HG02973 (cell line): ENCODE data around the gene XRCC3.
A peak's percentile ranks its signal among the peaks of the same experiment; 100 is the strongest.

ENCODE experiments used
- ATAC-seq: cut with Tn5 transposase; IDR thresholded peaks from one replicate; pipeline ENCODE4 v1.9.1; 2021; ENCODE audit warnings: moderate library complexity; ENCODE audit not compliant: unreplicated experiment

Gene XRCC3

DNA sequence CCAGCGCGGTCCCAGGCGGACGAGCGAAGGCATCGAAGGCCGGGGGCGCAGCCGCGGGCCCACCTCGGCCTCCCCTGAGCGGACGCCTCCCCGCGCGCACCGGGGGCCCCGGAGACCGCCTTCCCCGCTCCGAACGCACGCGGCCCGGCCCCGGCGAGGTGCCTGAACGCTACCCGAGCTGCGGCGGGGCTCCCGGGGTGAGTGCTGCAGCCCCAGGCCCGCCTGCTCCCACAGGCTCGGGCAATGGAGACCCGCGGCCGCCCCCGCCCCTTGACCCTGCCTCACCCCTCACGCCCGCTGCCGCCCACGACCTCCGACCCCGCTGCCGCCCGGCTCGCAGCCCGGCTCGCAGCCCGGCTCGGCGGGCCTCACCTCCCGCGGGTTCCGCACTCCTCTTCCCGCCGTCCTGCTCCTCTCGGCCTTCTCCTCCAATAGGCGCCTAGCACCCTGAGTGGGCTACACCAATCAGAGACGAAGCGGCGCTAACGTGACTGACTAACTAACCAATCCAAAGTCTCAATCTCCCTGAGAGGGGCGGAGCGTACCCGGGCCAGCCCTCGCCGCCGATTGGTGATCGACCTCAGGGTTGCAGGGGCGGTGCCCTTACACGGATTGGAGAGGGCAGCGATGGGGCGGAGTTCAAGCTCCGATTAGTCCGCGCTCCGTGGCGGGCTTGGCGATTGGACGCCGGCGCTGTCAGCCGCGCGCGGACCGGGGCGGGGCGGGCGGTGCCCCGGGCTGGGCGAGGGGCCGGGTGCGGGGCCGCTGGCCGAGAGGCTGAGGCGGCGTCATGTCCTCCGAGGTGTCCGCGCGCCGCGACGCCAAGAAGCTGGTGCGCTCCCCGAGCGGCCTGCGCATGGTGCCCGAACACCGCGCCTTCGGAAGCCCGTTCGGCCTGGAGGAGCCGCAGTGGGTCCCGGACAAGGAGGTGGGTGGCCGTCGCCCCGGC lies at the start of gene XRCC3, which contains the start of gene ZFYVE21:
Gene XRCC3 (minus strand): TSS at position 400 of the 949 bp plus-strand sequence. CDS start 4,364 bp downstream, outside the sequence.
Gene ZFYVE21 (plus strand): TSS at position 759 of the 949 bp plus-strand sequence. CDS start 32 bp downstream, at position 791.
- peak; percentile 91 for ATAC-seq

DNA sequence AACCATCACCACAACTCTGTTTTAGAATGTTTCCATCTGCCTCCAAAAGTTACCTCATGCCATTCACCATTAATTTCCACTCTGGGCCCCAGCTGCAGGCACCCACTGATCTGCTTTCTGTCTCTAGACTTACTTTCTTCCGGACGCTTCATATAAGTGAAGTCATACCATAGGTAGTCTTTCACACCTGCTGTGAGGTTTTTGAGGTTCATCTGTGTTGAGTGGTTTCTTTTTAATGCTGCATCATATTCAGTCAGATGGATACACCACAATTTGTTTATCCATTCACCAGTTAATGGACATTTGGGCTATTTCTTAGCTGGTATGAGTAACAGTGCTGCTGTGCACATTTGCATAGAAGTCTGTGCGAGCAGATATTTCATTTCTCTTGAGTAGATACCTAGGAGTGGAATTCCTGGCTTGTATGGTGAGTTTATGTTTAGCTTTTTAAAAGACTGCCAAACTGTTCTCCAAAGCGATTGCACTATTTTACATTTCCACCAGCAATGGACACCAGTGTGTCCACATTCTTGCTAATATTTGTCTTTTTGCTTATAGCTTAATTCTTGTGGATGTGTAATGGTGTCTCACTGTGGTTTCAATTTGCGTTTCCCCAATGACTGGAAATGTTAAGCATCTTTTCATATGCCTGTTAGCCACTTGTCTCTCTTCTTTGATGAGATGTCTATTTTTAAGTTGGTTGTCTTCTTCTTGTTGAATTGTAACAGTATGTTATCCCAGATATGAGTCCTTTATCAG lies 48.7 kb upstream of the XRCC3 start:
- ATAC-seq, result peak; percentile 94

DNA sequence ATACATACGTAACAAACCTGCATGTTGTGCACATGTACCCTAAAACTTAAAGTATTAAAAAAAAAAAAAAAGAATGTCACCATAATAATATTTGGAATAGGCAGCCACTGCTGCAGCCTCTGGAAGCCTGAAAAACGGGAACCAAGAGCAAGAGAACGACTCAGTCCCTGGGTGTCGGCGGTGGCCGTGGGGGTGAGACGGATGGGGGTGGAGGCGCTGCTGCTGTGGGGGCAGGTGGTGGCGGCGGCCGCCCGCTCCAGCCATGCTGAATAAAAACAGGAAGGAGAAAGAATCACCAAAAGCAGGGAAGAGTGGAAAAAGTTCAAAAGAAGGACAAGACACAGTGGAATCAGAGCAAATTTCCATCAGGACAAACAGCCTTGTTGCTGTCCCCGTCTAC lies 47.3 kb upstream of the XRCC3 start:
- ATAC-seq, result no peak

DNA sequence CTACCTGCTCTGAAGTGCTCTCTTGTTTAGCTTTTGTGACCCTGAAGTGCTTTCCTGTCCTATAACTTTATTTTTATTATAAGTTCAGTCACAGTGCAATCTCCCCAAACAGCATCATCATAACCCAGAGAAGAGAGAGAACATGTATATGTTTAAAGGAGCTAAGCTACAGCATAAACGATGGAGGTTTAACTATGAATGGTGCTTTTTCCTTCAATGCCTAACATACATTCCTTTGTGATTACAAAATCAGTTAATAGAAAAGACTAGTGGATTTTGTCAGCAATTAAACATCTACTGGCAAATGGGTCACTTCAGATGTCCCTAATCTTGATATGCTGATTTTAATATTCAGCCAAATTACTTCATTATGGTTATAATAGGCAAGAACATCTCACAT lies 46.8 kb upstream of the XRCC3 start:
- no peak for ATAC-seq

DNA sequence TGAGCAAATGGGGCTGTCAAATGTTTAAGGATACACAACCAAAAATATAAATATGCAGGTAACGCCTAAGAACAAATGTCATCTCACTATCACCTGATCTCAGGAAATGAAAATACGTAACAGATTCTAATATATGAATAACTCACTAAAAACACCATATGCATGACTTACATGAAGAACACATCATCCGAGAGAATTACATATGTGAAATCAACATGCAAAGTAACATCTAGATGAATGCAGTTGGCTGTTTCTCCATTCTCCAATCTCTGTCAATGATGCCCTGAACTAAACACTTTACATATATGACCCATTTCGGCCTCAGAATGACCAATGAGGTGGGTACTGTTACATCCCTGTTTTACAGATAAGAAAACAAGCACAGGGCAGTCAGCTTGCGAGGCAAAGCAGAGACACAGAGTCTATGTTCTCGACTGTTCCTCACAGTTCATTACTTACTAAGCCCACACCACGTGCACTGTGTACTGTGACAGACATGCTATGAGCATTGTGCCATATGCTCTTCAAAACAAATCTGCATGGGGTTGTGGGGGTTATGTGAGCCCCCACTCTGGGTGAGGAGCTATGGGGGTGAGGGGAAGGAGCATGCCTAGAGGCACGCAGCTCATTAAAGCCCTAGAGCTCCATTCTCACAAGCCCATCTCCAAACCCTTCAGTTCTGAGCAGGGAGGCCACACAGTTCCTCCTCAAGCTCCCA lies 43.0 kb upstream of the XRCC3 start:
- ATAC-seq, result no peak

DNA sequence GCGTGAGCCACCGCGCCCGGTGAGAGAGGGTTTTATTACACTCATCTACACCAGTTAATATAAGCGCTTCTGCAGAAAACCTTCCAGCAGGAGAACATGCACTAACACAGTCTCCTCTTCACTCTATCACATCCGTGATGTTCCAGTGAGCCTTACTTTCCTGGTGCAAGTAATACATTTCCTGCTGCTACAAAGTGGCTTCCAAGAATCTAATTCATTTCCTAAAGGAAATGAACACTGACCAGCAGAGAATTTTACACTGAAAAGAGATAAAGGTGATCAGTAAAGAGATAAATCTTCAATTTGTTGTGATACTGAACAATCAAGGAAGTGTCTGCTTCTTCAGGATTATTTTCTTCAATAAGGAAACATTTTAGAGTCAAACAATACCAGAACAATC lies 39.8 kb upstream of the XRCC3 start:
- no peak for ATAC-seq

DNA sequence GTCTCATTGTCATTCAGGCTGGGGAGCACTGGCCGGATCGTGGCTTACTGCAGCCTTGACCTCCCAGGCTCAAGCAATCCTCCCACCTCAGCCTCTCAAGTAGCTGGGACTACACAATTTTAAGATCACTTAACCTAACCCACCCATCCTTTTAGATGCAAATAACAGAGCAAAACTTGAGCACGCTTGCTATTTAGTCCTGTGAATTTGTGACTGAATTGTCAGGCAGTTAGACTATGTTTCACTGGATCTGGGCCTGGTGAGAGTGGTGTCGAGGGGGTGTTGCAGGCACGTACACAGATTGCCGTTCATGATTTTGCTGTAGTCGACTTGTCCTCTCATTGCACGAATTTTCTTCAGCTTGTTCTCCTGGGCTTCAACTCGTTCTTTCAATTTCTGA lies 38.5 kb upstream of the XRCC3 start:
- ATAC-seq, result no peak

DNA sequence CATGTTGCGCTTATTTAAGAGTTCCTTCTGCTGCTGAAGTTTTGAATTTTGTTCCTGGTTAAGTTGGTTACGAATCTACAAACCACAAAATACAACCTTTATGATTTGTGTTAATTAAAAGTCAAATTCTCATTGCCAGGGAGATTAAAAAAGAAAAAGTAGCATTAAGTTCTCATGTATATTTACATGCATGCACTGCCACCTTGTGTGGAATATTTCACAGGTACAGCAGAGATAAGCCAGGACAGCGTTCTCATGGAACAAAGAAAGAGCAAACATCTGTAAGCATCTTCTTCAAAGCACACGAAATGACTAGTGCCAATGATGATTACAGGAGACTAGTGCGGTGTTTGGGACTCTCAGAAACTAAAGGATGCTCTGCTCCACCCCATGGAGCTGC lies 34.6 kb upstream of the XRCC3 start:
- no peak for ATAC-seq

DNA sequence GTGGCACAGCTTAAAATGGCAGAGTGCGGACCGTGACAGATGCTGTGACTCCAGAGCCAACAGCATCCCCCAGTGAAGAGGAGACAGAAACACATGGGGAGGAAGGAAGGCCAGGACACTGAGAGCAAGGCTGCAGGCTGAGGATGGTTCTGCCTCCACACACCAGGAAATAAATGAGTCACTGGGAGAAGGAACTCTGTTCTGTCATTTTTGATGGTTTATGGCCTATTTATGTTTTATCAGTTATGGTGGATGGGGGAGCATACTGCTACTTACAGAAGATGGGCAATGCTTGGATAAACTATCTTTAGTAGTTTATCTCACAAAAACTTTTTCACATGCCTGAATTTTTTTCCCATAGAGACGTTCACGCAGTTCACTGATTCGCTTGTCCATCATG lies 34.2 kb upstream of the XRCC3 start:
- no peak for ATAC-seq

DNA sequence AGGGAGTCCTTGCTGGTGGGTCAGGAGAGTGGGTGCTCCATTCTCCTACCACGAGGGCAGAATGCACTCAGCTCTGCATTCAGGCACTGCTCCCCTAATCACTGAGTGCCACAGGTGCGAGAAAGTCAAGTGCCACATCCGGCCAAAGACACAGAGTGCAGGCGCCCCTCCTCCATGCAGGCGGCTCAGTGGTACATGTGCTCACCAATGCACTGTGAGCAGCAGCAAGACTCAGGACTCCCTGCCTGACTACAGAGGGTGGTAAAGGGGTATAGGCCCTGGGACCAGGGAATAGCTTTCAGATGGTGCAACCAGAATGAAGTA lies 33.2 kb upstream of the XRCC3 start:
- ATAC-seq, result no peak

DNA sequence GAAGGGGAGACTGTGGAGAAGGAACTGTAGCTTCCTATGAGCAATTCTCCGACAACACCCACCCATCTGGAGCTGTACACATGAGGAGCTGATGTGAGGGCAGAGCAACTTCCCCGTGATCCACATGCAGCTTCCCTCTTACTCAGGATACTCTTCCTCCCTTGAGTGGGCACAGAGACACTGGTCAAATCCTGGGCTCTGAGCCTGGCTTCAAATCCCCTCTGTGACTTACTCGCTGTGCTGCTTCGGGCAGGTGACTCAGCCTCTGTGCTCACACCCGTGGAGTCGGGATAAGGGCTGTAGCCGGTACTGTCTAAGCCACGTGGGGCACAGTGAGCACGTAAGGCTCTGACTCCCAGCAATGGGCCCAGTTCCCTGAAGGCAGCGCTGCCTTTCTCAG lies 31.4 kb upstream of the XRCC3 start:
- no peak for ATAC-seq

DNA sequence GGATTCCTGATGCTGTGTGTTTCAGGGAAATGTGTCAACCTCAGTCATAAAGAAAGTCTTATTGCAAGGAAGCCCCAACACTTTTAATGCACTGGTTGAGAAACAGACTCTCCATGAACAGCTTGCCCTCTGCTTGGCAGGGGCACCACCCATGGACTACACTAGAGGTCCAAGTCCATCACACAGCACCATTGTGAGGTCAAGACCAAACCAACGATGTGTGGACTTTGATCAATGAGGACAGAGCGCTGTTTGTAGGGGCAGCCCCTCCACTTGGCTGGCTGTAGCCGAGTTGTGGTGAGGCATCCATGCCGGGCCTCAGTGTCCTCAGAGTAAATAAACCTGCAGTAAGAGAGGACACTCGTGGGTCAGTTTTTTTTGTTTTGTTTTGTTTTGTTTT lies 30.2 kb upstream of the XRCC3 start:
- no peak for ATAC-seq

DNA sequence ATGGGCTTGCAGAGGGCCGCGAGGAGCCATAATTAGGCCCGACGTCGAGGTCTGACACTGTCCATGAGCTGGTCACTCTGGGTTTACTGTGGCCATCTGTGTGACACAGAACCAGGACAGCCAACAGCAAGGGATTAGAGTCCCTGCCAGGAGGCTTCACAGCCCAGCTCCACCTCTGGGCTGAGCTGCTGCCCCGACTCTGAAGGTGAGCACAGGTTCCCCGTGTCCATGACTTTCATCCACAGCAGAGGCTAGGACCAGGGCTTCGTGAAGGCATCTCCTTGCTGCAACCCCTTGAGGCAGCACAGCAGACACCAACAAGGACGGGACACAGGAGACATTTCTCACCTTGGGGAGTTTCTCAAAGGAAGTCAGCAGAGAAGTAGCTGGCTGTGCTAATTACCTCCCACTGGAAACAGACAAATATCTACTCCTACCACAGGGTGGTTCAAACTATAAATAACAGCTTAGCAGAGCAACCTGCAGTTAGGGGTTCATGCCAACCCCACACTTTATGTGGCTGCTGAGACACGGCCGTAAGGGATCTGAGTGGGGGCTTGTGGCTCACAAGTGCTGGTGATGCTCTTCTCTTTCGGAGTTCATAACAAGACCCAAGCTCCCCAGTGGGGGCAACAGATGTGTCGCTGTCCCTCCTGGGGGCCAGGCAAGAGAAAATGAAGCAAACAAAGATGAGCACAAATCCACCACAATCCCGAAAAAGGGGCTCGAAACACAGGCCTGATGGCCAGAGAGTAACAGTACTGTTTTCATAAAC lies 29.6 kb upstream of the XRCC3 start:
- ATAC-seq, result no peak

DNA sequence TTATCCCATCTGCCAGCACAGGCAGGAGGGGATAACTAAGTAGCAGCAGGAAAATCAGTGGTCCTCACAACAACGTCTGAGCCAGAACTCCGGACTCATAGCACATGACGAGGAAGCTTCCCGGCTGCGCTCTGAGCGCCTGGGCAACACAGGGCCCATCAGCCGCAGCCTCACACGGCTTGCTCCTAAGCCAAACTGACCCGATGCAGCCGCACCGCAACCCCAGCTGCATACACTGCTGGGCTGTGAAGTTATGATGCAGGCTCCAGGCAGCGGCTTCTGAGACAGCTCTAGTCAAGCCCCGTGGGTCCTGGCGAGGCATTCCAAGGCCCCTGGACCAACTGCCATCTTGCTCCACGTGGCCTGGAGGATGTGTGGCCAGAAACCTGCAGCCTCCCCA lies 28.4 kb upstream of the XRCC3 start:
- ATAC-seq, result no peak

DNA sequence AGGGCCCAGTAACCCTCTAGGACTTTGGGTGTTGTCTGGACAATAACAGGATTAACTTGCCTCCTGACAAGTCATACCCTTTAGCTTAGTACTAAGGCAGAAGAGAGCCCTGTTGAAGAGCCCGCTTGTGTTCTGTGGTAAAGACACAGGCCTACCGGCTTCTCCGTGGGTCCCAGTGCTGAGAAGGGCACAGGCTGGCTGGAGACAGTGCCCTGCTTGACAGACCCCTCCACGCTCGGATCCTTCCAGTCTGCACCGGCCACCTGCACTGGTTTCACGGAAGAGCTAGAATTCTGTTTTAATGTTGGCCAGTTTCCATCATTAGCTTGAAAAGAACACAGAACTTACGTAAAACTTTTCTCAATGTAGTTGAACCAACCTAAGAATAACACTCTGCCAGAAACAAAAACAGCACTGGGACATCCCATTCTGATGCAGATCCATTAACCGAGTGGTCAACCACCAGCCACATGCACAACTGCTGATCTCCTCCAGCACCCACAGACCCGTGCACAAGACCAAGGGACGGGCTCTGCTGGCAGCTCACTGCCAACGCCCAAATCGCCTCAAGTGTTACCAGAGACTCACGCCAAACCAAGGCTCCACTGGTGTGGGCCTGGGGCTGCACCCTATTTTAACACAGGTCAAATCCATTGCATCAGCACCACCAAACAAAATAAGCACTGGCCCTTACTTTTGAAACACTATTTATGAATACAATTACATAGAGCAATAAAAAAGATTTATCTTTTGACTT lies 27.4 kb upstream of the XRCC3 start:
- no peak for ATAC-seq

DNA sequence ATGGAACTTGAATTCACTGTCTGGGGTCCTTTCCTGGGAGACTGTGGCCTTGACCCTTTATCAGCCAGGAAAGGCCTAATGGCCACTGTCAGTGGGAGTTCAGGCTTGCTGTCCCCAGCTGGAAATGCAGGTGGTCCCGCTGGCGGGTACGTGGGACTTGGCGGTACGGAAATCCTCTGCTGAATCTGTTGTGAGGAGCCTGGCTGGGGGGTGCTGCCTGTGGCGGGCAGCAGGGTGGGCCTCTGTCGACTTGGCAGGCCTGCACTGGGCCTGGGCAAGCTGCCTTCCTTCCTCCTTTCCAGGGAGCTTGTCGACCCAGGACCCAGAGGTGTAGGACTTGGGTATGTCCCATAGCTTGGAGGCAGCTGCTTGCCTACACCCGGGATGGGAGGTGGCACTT lies 26.6 kb upstream of the XRCC3 start:
- no peak for ATAC-seq

DNA sequence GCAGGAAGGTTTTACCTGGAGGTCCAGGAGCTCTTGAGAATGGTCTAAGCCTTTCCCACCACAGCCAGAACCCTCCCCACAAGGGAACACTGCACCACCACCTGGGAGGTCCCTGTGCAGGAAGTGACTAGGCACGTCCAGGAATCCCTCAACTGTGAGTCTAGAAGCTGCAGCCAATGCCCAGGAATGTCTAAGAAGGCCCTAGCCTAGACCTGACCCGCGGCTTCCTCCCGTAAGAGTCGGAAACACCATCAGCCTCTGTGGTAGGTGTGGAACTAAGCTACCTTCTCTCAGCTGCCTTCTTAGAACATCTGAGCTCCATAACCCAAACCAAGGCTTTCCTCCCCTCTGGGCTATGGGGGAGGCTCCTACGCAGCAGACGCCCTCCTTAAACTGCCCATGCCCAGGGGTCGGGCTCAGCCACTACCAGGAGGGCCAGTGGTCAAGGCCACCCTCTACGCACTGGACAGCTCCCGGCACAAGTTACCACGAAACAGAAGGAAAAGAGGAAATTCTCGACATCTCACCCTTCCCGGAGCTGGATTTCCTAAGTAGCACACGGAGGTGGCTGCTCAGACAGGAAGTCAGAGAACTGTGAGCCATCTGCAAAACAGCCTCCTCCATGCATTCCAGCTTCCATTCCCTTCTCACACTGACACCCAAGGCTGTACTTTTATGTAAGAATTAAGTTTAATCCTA lies 25.9 kb upstream of the XRCC3 start:
- no peak for ATAC-seq

DNA sequence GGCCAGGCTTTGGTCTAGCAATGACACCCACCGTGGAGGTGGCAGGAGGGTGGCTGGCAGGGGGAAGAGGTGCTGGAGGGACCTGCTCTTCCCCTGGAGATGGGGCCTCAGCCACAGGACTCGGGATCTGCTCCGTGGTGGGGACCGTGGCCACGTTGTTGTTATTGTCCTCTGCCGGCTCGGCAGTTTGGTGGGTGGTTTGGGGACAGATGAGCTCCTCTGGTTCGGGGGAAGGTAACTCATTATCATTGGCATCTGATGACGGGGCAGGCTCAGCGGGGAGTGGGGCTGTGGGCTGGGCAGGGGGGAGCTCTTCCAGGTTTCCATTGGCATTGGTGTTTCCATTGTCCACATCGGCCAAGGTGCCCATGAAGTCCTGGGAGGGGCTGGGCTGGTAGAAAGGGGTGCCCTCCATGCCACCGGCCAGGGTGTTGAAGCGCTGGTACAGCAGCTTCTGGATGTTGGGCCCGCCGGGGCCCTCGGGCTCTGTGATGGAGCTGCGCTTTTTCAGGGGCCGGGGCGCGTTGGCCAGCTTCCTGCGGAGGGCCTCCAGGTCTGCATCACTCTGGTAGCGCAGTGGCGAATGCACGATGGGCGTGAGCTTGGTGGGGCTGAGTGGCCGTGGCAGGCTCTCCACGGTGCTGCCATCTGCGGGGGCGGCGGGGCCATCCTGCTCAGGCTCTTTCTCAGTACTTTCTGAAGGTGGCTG lies 24.7 kb upstream of the XRCC3 start:
- ATAC-seq, result no peak

DNA sequence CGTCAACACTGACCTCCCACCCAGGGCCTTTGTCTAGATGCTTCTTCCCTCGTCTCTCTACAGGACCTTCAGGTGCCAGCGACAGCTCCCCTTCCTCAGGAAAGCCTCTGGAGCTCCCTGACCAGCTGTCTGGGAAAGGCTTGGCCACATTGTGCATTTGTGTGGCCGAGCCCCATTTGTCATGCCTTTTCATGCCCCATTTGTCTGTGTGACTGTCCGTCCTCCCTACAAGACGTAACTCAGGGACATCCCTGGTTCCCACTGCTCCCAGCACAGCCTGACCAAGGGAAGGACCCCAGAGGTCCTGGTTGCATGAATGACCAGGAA lies 24.2 kb upstream of the XRCC3 start:
- ATAC-seq, result no peak
